K562 (cell line): Measurements from ENCODE around the gene MAML3. TPM values are rescaled to one million over a fixed set of nuclear protein-coding genes. Genes with fewer than 3 reads are reported as not detected.

Source experiments
- ATAC-seq: fragments of 200-7000 bp; cut with Tn5 transposase; 3 replicates; pipeline ENCODE4 v1.9.1; 2020; ENCODE audit warnings: moderate library complexity
- BruUV-seq: library from RNA; stranded (reverse); fragments of 400-500 nt; replicated peaks from 2 replicates; lab custom pipeline; 2021; lab: Mats Ljungman, UMichigan
- CTCF ChIA-PET: fragments of 300-600 bp; formaldehyde crosslinking; extraction: SDS; loops from one replicate; lab custom pipeline; 2021; ENCODE audit warnings: low intra/inter-chr PET ratio; lab: Yijun Ruan, JAX
- POLR2A ChIA-PET: fragments of 300-600, 350-650 bp; sonication (Branson Sonifier 250); formaldehyde crosslinking; extraction: SDS; loops from one replicate; lab custom pipeline; 2021; ENCODE audit warnings: antibody characterized with exemption, inconsistent platforms; lab: Yijun Ruan, JAX
- DNase-seq, 4 experiments: peaks; one replicate each; pipeline versions ENCODE4 v3.0.0 to v3.0.0-alpha.2; 2011 to 2018; ENCODE audit warnings: low spot score in 3 of 4, mixed read lengths in 3 of 4; ENCODE audit errors: extremely low read depth in 1 of 4
- FAIRE-seq: peaks from 2 replicates; lab custom pipeline; 2011; peaks lifted over from hg19 to GRCh38; lab: Jason Lieb, UNC
- H2AFZ ChIP-seq: 2 replicates; pipeline ENCODE4 v1.6.0; 2011; ENCODE audit warnings: low read depth, low read length, control low read depth, inconsistent platforms
- H3K27ac ChIP-seq: fragments of 200-600 bp; 3 replicates; pipeline ENCODE4 v1.8.0; 2011; ENCODE audit warnings: low read depth, mild to moderate bottlenecking, control low read depth, inconsistent platforms, low read length, moderate library complexity, mixed read lengths; ENCODE audit errors: extremely low read depth
- H3K27me3 ChIP-seq, 2 experiments: fragments of 300-600 bp in 1 of 2; 2 replicates in 1 of 2; 3 replicates in 1 of 2; pipeline versions ENCODE4 v1.6.0 to v1.8.0; 2011; ENCODE audit warnings: inconsistent platforms in 2 of 2, low read length in 2 of 2, mild to moderate bottlenecking in 1 of 2, mixed read lengths in 1 of 2, moderate library complexity in 1 of 2; ENCODE audit not compliant: control insufficient read depth in 2 of 2, insufficient read depth in 2 of 2
- H3K36me3 ChIP-seq: fragments of 300-600 bp; 3 replicates; pipeline ENCODE4 v1.8.0; 2011; ENCODE audit warnings: mild to moderate bottlenecking, low read length, inconsistent platforms; ENCODE audit not compliant: control insufficient read depth, insufficient read depth
- H3K4me1 ChIP-seq, 2 experiments: fragments of 200-600 bp in 1 of 2; replicated peaks in 1 of 2; 2 replicates in 1 of 2; 3 replicates in 1 of 2; pipeline versions ENCODE4 v1.5.1 to v1.8.0; 2011; ENCODE audit warnings: inconsistent platforms in 2 of 2, low read length in 2 of 2, mild to moderate bottlenecking in 1 of 2, mixed read lengths in 1 of 2, moderate library complexity in 1 of 2; ENCODE audit not compliant: control insufficient read depth in 2 of 2, insufficient read depth in 2 of 2
- H3K4me2 ChIP-seq: 2 replicates; pipeline ENCODE4 v1.6.1; 2011; ENCODE audit warnings: low read length, control low read depth, inconsistent platforms, mixed read lengths; ENCODE audit not compliant: insufficient read depth
- H3K4me3 ChIP-seq: fragments of 200-600 bp; sonication (generic), shearing (Covaris generic); 2 replicates; pipeline ENCODE4 v1.5.1; 2016; ENCODE audit warnings: control low read depth, inconsistent platforms
- H3K79me2 ChIP-seq: fragments of 200-600 bp; 3 replicates; pipeline ENCODE4 v1.8.0; 2011; ENCODE audit warnings: low read length, inconsistent platforms; ENCODE audit not compliant: control insufficient read depth, insufficient read depth
- H3K9ac ChIP-seq, 2 experiments: 2 replicates each; pipeline versions ENCODE4 v1.6.0 to v1.6.1; 2011; ENCODE audit warnings: low read depth in 2 of 2, low read length in 2 of 2, control low read depth in 1 of 2, inconsistent platforms in 1 of 2, mild to moderate bottlenecking in 1 of 2, mixed read lengths in 1 of 2; ENCODE audit not compliant: insufficient read depth in 1 of 2
- H3K9me1 ChIP-seq: one replicate; pipeline ENCODE4 v1.6.0; 2011; ENCODE audit warnings: inconsistent platforms, mild to moderate bottlenecking, low read length, moderate library complexity; ENCODE audit not compliant: control insufficient read depth, insufficient read depth
- H3K9me3 ChIP-seq: replicated peaks from 2 replicates; pipeline ENCODE4 v1.5.1; 2011; ENCODE audit warnings: low read depth, low read length, inconsistent platforms; ENCODE audit not compliant: control insufficient read depth, insufficient read depth
- H4K20me1 ChIP-seq: replicated peaks from 2 replicates; pipeline ENCODE4 v1.6.1; 2011; ENCODE audit warnings: low read length, inconsistent platforms, mixed read lengths; ENCODE audit not compliant: control insufficient read depth, insufficient read depth
- HMBOX1 ChIP-seq: sonication (generic); IDR thresholded peaks from 2 replicates; pipeline ENCODE4 v1.6.1; 2016
- PYGO2 ChIP-seq: fragments of 450-650 bp; IDR thresholded peaks from 2 replicates; pipeline ENCODE4 v1.6.1; 2016; ENCODE audit warnings: mild to moderate bottlenecking, missing genetic modification characterization, moderate library complexity, missing compliant biosample characterization
- WGBS: fragments of 100-300 bp; shearing (Covaris generic); methylation state at CpG from one replicate; pipeline ENCODE4 v1.1.6; 2016; ENCODE audit warnings: low coverage, mixed read lengths; ENCODE audit not compliant: insufficient coverage; ENCODE audit errors: missing lambda C conversion rate; 5-methylcytosine and 5-hydroxymethylcytosine counted together
- in situ Hi-C: fragments of 300-500 bp; cut with MboI; formaldehyde crosslinking; loops from 4 replicates; pipeline ENCODE4 v1.15.0; 2018; ENCODE audit warnings: inconsistent platforms, mixed read lengths
- intact Hi-C: fragments of 100-400 bp; cut with micrococcal nuclease; formaldehyde crosslinking; loops from 2 replicates; pipeline ENCODE4 v1.14.2; 2022
- polyA plus RNA-seq, 8 experiments: library from polyadenylated mRNA; depleted of rRNA in 4 of 8; stranded (reverse) in 5 of 8; unstranded in 3 of 8; fragments of >200 nt; fragmentation: Nextera tagmentation in 2 of 8; fragmentation: Illumina TruSeq in 1 of 8; extraction: Ambion mirVana in 2 of 8; extraction: Trizol in 1 of 8; gene quantifications; 2 replicates each; pipeline versions ENCODE4 v1.2.1 to v1.2.3, GENCODE V29; 2011 to 2014; ENCODE audit warnings: inconsistent platforms in 1 of 8, missing spikeins in 1 of 8
- total RNA-seq, 7 experiments: library from RNA; depleted of rRNA in 6 of 7; stranded (reverse); fragments of >200 nt in 6 of 7; fragmentation: Illumina TruSeq in 2 of 7; extraction: Trizol in 2 of 7; gene quantifications; 2 replicates each; pipeline versions ENCODE4 v1.2.1 to v1.2.3, GENCODE V29; 2011 to 2021; ENCODE audit warnings: low replicate concordance in 1 of 7

MAML3 gene
- total and polyA plus RNA-seq, 9 of the 15 experiments (the other 6 are each of a cell fraction or from before 2014, with no cell fraction given) = 0.01 to 0.55 (median 0.25) TPM

- WGBS = 1% methylated on average over 4 of the region's 4 CpGs
Measured at GRCh38 chr4:139857021-139857420, 297.0 kb downstream of the MAML3 start.

More at GRCh38 chr4:139857021-139857420, 297.0 kb downstream of the MAML3 start:
- BruUV-seq = no TSS peak
- Histone ChIP-seq H4K20me1 (0 out of 2 replicates have a peak, but pooled peaks cover 3% of the 10 kb centered on the region), H3K36me3 (no peaks in the 10 kb centered on the region), H3K27ac (no peak overlapping the region), H3K9me3 (no peaks in the 10 kb centered on the region), H3K4me1 (peaks cover 0 to 4% of the 10 kb centered on the region in 2 experiments; a peak in 2 of 5 replicates), H3K9ac (no peak overlapping the region), H3K79me2 (no peaks in the 10 kb centered on the region), H3K9me1 (no peaks in the 10 kb centered on the region), H3K4me3 (no peak overlapping the region), H3K4me2 (no peak overlapping the region), H3K27me3 (peaks cover 5 to 26% of the 10 kb centered on the region in 2 experiments), H2AFZ (no peak overlapping the region)
- no peak for DNase-seq
- in situ Hi-C loops (no loop called here), intact Hi-C loops (no loop called here)
- ChIA-PET POLR2A (no interaction called here), CTCF (no interaction called here)
- ATAC-seq = peak; percentile 28; the same call in 1 of the 3 replicates
- TF ChIP-seq HMBOX1 = 0 out of 2 replicates have a peak, but pooled peaks have one; percentile 46
- TF ChIP-seq PYGO2 (tag) = no peak
- no peak for FAIRE-seq
